ENCODE measurements around the gene LLCFC1. TPM values are rescaled to one million over a fixed set of nuclear protein-coding genes. Genes with fewer than 3 reads are reported as not detected.
"Not testable (repeated sequence)": the region's sequence is repeated elsewhere in the genome, so short reads cannot be mapped to it uniquely, and the experiment has no call there.

The LLCFC1 gene
- polyA plus RNA-seq, 3 donors: 0.40 to 1.0 (median 0.61) TPM

DNA sequence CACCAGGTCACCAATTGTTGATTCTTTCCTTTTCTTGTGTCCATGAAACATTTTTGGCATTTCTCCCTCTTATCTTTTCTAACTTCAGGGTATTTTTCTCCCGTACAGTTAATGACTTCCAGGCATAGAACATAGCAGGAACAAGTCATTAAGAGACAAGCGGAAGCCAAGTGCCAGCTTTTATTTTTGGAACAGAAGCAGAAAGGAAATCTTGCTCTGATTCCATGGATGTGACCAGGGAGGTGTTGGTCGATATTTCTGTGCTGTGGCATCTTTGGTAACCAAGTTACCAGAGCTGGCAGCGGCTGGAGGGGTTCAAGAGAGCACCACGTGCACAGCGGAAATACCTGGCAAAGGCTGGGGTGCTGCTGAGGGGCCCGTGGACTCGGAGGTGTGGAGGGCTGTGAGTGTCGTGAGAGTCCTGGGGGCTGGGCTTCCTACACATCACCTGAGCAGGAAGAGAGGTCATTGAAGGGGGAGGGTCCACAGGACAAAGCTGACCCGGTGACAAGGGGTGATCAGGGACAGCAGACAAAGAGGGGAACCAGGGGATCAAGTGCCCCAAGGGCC lies 1.8 kb downstream of the LLCFC1 start:
- DNase-seq: no peak

DNA sequence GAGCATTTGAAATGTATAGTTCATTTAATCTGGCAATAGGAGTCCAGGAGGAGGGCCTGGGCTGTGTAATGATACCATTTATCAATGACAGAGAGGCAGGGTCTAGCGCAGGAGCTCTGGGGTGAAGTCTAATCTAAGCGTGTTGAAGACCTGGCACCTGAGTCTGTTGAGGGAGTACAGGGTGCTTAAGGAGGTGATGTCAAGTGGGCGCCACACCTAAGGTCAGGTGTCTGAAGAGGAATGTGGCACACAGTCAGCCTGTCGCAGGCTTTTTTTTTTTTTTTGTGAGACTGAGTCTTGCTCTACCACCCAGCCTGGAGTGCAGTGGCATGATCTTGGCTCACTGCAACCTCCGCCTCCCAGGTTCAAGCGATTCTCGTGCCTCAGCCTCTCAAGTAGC lies 2.3 kb downstream of the LLCFC1 start:
- DNase-seq: no peak

DNA sequence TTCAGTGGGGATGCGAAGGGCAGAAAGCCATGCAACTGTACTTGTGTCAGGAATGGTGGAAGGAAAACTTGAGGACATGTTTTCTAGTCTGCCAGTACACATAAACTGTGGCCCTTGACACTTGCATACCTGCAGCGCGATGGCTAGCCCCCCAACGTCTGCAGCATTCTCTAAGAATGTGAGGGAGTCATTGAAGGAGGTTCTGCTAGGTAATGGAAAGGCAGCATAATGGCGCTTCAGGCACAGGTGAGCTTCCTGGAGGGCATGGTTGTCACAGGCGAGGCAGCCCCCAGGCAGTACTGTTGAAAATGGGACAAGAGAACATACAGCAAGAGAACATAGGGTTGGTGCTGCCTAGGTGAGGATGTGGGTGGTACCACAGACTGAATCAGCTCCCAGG lies 3.5 kb downstream of the LLCFC1 start:
- no peak for DNase-seq

GRCh38 chr7:142943706-142944268 lies 4.5 kb downstream of the LLCFC1 start:
- no peak for DNase-seq

GRCh38 chr7:142945001-142945400 lies 5.7 kb downstream of the LLCFC1 start:
- no peak for DNase-seq

DNA sequence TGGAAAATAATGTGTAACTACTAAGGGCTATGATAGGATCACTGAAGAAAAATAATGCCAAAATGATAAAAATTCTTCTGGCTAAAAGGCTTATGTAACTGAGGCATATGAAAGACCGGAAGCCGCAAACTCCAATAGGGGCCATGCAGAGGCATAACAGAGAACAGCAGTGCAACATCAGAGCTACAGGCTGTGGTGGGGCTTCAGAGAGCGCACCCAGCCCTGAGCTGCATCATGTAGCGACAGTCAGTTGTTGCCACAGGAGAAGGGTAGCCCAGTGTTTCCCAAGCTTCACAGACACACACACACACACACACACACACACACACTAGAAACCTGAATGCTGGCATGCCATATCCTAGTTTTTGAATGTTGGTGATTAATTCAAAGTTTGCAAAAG lies 9.3 kb downstream of the LLCFC1 start:
- DNase-seq: no peak

- no peak for DNase-seq
Observed at GRCh38 chr7:142950235-142950634, 11.0 kb downstream of the LLCFC1 start.

- no peak for DNase-seq
Observed at GRCh38 chr7:142954680-142955268, 15.5 kb downstream of the LLCFC1 start.

DNA sequence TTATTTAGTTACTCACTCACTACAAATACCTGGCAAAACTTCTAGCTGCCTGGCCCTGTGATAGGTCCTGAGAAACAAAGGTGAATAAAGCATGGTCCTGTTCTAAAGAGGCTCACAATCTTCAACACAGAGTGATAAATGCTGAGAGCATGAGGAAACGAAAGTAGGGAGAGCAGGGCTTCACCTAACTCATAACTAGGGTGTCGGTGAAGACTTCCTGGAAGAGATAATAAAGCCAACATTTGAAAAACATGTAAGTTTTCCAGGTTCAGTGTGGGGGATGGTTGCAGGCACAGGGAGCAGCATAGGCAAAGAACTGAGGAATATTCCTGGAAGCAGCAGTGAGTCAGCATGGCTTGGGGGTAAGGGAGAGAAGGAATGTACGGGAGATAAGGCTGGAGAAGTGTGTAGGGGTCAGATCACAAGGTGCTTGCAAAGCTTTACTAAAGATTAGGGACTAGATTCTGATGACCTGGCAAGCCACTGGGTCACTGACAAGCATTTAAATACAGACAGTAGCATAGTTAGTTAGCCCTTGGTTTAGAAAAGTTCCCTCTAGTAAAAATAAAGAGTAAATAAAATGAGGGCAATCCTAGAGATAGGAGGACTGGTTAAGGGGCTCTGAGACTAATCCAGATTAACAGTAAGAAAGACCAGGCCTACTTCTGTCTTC lies 17.8 kb downstream of the LLCFC1 start:
- DNase-seq: no peak

- no peak for DNase-seq
Observed at GRCh38 chr7:142957723-142958122, 18.4 kb downstream of the LLCFC1 start.

GRCh38 chr7:142959202-142959601 lies 19.9 kb downstream of the LLCFC1 start:
- no peak for DNase-seq

GRCh38 chr7:142960955-142961512 lies 21.8 kb downstream of the LLCFC1 start:
- DNase-seq: no peak

- DNase-seq: no peak
Observed at GRCh38 chr7:142961595-142961972, 22.3 kb downstream of the LLCFC1 start.

DNA sequence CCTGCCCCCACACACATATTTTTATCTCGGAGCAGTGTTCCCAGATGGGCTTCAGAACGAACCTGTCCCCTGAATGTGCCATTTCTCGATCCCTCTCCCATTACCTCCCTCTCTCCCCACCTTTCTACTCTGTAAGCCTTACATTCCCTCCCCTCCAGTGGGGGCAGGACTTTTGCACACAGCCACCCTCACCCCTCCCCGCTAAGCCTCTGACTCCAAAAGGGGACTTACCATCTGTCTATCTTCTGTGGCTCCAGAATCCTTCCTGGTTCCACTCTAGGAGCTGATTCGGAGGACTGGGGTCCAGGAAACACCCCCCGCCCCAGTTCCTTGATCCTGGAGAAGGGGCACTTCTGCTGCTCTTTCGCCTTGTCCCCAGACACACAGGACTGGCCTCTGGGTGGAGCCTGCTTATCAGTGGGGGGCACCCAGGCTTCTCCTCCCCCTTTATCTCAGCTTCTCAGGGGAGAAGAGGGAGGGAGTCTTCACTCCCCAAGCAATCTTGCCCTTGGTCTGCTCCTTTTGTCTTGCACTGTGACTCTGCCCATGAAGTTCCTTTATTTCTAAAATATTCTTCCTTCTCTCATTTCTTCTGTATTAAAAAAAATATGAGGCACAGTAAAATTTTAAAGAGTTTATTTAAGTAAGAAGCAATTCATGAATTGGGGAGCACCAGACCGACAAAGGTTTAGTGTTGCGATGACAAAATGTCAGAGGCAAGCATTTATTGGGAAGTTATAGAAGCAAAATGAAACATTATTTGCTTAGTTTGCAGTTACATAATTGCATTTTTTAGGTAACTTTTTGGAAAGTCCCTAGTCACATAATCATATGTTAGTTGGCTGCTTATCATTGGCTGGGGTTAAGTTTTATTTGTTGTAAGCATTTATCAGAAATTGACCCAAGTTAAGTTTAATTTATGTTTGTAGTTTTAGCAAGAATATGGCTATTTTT lies 23.0 kb downstream of the LLCFC1 start, which contains the start of gene KEL:
Gene KEL, minus strand, starts transcription at position 391 of the 954 bp plus-strand sequence. Its CDS starts 157 bp downstream, at position 234.
- DNase-seq: no peak

- DNase-seq: peak; percentile 15
Observed at GRCh38 chr7:142962991-142963390, 23.7 kb downstream of the LLCFC1 start.

DNA sequence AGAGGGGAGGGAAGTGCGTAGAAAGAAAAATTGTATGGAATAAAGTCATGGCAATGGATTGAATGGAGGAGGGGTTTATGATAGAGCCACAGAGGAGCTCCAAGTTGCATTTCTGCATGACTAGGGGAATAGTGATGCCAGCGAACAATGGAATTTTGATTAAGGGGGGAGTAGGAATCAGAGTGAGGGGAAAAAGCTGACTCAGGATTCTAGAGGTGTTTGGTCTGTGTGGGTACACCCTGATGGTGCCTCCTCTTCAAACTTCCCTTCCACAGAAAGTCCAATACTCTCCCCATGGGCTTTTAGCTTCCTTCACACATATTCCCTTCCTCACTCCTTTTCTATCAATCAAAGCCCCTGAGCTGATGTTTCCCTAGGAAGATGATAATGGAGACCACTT lies 24.7 kb downstream of the LLCFC1 start:
- no peak for DNase-seq

DNA sequence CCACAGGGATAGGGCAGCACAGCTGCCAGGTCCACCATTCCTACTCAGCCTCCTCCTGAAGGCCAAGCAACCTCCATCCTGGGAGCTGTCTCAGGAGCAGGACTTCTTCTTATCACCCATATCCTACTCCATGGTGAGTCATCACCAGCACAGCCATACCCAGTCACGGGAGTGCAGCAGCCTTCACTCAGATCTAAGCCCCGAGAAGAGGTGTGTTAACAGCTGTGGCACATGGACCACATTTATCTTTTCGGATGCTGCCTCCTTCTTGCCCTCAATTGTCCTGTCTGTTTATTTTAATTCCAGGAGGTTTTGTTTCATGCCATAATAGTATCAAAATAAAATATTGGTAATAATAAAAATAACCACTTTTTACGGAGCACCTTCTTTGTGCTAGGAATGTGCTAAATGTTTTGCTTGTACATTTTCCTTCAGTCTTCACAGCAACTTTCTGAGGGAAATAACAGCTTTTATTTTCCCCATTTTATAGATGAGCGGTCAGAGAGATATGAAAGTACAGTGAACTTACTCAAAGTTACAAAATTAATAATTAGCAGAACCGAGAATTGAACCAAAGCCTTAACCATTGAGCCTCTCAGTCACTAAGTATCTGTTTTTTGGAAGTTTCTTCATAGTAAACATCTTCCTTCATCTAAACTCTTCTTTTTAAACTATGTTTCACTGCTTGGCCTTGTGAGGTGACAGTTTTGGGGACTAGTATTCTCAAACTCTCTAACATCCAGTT lies 25.4 kb downstream of the LLCFC1 start:
- DNase-seq: no peak

DNA sequence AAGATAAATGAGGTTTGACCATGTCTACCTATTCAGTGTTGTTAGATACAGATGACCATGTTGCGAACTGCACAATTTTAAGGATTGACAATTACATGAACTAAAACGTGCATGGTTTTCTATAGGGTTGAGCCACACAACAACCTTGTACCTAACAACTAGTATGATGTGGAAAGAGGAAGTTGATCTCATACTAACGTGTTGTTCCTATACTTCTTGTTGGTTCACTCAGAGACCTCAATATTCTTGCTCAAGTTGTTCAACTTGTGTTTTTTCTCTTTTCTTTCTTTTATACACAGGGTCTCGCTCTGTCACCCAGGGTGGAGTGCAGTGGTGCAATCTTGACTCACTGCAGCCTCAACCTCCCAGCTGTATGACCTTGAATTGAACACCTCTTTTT lies 28.9 kb downstream of the LLCFC1 start:
- no peak for DNase-seq

DNA sequence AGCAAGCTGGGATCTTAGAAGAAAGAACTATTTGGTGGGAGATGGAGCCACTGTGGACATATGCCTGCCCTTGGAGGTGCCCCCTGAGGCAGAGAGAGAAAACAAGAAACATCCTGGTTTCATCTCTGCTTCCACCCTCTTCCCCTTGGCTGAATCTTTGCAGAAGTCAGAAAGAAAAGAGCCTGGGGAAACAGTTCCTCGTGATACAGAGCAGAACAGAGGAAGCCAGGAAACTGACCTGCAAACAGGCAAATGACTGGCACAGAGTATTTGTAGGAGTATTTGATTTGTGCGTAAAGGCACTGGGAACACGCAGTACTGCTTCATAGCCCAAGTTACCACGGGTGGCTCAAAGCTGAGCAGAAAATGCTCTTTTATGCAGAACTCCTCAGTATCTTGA lies 29.9 kb downstream of the LLCFC1 start:
- no peak for DNase-seq

DNA sequence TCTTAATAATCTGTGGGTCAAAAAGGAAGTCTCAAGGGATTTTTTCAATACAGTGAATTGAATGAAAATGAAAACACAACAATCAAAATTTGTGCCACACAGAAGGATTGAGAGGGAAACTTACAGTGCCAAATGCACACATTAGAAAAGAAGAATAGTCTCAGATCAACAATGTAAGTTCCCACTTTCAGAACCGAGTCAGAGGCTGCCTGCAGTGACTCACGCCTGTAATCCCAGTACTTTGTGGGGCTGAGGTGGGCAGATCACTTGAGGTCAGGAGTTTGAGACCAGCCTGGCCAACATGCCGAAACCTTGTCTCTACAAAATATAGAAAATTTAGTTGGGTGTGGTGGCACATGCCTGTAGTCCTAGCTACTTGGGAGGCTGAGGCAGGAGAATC lies 35.3 kb downstream of the LLCFC1 start:
- DNase-seq: no peak

- not testable (repeated sequence) for DNase-seq
Observed at GRCh38 chr7:142978402-142978801, 39.1 kb downstream of the LLCFC1 start.
